Ovary (tissue), 9 donors: Measurements from ENCODE around the gene MBNL3. TPM values are rescaled to one million over a fixed set of nuclear protein-coding genes. Genes with fewer than 3 reads are reported as not detected.

Experiments used
- DNase-seq, 5 donors: peaks; one replicate each; pipeline ENCODE4 v3.0.0-alpha.2; 2019 to 2020
- H3K27ac ChIP-seq, 2 donors: fragments of 200-600 bp; one replicate each; pipeline versions ENCODE4 v1.5.1 to v1.8.0; 2019 to 2022
- H3K27me3 ChIP-seq: fragments of 200-600 bp; one replicate; pipeline ENCODE4 v1.8.0; 2022
- H3K36me3 ChIP-seq: fragments of 200-600 bp; sonication (generic); one replicate; pipeline ENCODE4 v1.5.1; 2019
- H3K4me1 ChIP-seq: one replicate; pipeline ENCODE4 v1.8.1; 2013; ENCODE audit warnings: mild to moderate bottlenecking, moderate library complexity; ENCODE audit not compliant: insufficient read depth
- H3K4me3 ChIP-seq: fragments of 200-600 bp; sonication (generic); one replicate; pipeline ENCODE4 v1.5.1; 2017
- H3K9me3 ChIP-seq, 2 donors: fragments of 200-600 bp in 1 of 2; sonication (generic) in 1 of 2; one replicate each; pipeline versions ENCODE4 v1.5.1 to v1.8.1; 2013 to 2019; ENCODE audit warnings: mild to moderate bottlenecking in 1 of 2, moderate library complexity in 1 of 2
- EP300 ChIP-seq: sonication (generic); formaldehyde crosslinking; IDR thresholded peaks from one replicate; pipeline ENCODE4 v1.6.1; 2017; ENCODE audit warnings: antibody characterized with exemption
- POLR2A ChIP-seq: fragments of 450-650 bp; IDR thresholded peaks from one replicate; pipeline ENCODE4 v1.6.1; 2017; ENCODE audit warnings: antibody characterized with exemption, mild to moderate bottlenecking, moderate library complexity
- WGBS, 3 donors: extraction: QIAGEN DNeasy Blood & Tissue Kit in 1 of 3; methylation state at CpG; one replicate each; pipeline versions ENCODE4 v1.1.5 to v1.1.7; 2013 to 2017; 5-methylcytosine and 5-hydroxymethylcytosine counted together
- intact Hi-C, 4 donors: fragments of 100-400 bp; cut with DNase I; formaldehyde crosslinking; loops; one replicate each; pipeline versions ENCODE4 v1.11.0 to v1.15.1; 2022 to 2023
- polyA plus RNA-seq, 2 donors: library from polyadenylated mRNA; stranded (reverse); fragments of 200-250 nt in 1 of 2; fragments of 350-450 nt in 1 of 2; fragmentation: Illumina TruSeq in 1 of 2; extraction: RNeasy Lipid Tissue Mini Kit (QIAGEN cat#74804) in 1 of 2; gene quantifications; one replicate each; pipeline ENCODE4 v1.2.3, GENCODE V29; 2013 to 2014
- total RNA-seq, 7 donors: library from RNA; depleted of rRNA in 2 of 7; stranded (reverse); fragments of >200 nt in 2 of 7; fragmentation: NEBNext Ultra II Directional in 3 of 7; extraction: Animal tissue kit (Norgen Biotek cat#: 25700) in 3 of 7; gene quantifications; one replicate each; pipeline versions ENCODE4 v1.1.0 to v1.2.4, GENCODE V29; 2016 to 2023
- TF ChIP-seq, protein P1 (sequence below), 3 donors: fragments of 450-650 bp in 2 of 3; fragments of 200-600 bp in 1 of 3; IDR thresholded peaks; one replicate each; pipeline versions ENCODE4 v1.5.1 to v1.8.0; 2016 to 2022; ENCODE audit warnings: antibody characterized with exemption in 3 of 3, mild to moderate bottlenecking in 1 of 3
- donor health status: DM: no; HTN: no; CAD: no; lungs with moderate emphysema.
- donor health status: DM: no; HTN: no; CAD: no.
- donor health status: Bipolar disorder and iron deficiency.
- donor health status: DM: yes; HTN: yes; CAD: no.
- donor health status: DM: no; HTN: no; CAD: no.
- donor health status: DM: yes; HTN: yes; CAD: no.

Gene MBNL3
- total and polyA plus RNA-seq, 9 donors = 1.1 to 56.2 (median 13.3) TPM

DNA sequence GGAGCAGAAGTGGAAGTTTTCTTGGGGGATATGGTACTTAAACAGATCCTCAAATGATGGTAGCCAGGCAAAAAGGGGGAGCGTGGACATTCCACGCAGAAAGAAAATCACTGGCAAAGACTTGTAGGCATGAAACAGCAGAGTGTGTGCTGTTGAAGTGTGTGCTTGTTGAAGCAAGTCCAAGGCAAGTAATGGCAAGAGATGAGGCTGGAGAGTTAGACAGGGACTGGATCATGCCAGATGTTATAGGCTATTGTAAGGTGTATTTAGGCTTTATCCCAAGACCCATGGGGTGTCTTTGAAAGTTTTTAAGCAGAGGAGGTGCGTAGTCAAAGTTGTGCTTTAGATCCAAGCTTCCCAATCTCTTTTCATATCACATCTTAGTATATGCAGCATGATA, 124.5 kb downstream of the MBNL3 start:
- Histone ChIP-seq H3K9me3 (no peaks in the 10 kb centered on the region), H3K27ac (no peak overlapping the region), H3K4me3 (no peak overlapping the region), H3K36me3 (no peaks in the 10 kb centered on the region), H3K4me1 (no peaks in the 10 kb centered on the region), H3K27me3 (no peaks in the 10 kb centered on the region)
- 74 to 91% (median 82%) methylated on average over 3 of the region's 3 CpGs for WGBS, 3 donors
- no peak for TF ChIP-seq POLR2A
- TF ChIP-seq, protein P1, sequence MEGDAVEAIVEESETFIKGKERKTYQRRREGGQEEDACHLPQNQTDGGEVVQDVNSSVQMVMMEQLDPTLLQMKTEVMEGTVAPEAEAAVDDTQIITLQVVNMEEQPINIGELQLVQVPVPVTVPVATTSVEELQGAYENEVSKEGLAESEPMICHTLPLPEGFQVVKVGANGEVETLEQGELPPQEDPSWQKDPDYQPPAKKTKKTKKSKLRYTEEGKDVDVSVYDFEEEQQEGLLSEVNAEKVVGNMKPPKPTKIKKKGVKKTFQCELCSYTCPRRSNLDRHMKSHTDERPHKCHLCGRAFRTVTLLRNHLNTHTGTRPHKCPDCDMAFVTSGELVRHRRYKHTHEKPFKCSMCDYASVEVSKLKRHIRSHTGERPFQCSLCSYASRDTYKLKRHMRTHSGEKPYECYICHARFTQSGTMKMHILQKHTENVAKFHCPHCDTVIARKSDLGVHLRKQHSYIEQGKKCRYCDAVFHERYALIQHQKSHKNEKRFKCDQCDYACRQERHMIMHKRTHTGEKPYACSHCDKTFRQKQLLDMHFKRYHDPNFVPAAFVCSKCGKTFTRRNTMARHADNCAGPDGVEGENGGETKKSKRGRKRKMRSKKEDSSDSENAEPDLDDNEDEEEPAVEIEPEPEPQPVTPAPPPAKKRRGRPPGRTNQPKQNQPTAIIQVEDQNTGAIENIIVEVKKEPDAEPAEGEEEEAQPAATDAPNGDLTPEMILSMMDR (IDR thresholded peaks at IDR 0.05) = no peak
- TF ChIP-seq EP300 = no peak
- no peak for DNase-seq
- intact Hi-C loops = no loop called here

DNA sequence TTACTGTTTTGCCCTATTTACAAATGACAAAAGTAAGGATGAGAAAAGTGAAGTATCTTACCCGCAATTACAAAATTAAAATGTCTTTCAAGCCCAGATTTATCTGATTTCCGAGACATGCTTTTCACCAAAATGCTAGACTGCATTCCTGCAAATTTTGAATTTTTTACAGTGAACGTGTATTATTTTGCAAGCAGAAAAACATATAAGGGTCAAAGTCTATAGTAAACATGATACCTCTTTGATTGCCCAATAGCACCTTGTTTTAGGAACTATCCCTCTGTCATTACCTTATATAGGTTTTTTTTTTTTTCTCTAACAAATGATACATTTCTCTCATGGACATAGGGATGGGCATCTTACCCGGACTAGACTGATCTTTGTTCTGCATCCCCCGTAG, 135.4 kb downstream of the MBNL3 start:
- no peaks in the 10 kb centered on the region for H3K9me3 ChIP-seq
- no peaks in the 10 kb centered on the region for H3K36me3 ChIP-seq
- no peak for TF ChIP-seq POLR2A
- TF ChIP-seq, protein P1 (IDR thresholded peaks at IDR 0.05) = no peak
- TF ChIP-seq EP300 = no peak
- no peak overlapping the region for H3K27ac ChIP-seq
- no peak overlapping the region for H3K4me3 ChIP-seq
- WGBS, 3 donors = 80 to 87% (median 82%) methylated on average over 5 of the region's 5 CpGs
- DNase-seq = no peak
- intact Hi-C loops = no loop called here
- H3K27me3 ChIP-seq = no peaks in the 10 kb centered on the region
- no peaks in the 10 kb centered on the region for H3K4me1 ChIP-seq

- Histone ChIP-seq H3K36me3 (no peaks in the 10 kb centered on the region), H3K4me1 (no peaks in the 10 kb centered on the region), H3K4me3 (no peak overlapping the region), H3K27ac (no peak overlapping the region), H3K27me3 (no peaks in the 10 kb centered on the region), H3K9me3 (no peaks in the 10 kb centered on the region)
- intact Hi-C loops = no loop called here
- TF ChIP-seq, protein P1 (IDR thresholded peaks at IDR 0.05) = no peak
- TF ChIP-seq EP300 = no peak
- no peak for DNase-seq
- 77 to 87% (median 82%) methylated on average over 2 of the region's 2 CpGs for WGBS, 3 donors
These were observed 152.7 kb downstream of the MBNL3 start for GRCh38 chrX:132336172-132336571.

- intact Hi-C loops = no loop called here
- Histone ChIP-seq H3K9me3 (no peaks in the 10 kb centered on the region), H3K36me3 (no peaks in the 10 kb centered on the region), H3K27ac (no peak overlapping the region), H3K4me3 (no peak overlapping the region), H3K4me1 (no peaks in the 10 kb centered on the region), H3K27me3 (no peaks in the 10 kb centered on the region)
- WGBS, 3 donors = 72 to 84% (median 78%) methylated on average over 4 of the region's 4 CpGs
- TF ChIP-seq, protein P1 (IDR thresholded peaks at IDR 0.05) = no peak
- TF ChIP-seq EP300 (no peak), POLR2A (no peak)
- no peak for DNase-seq
These were observed 155.5 kb downstream of the MBNL3 start for GRCh38 chrX:132333351-132333750.

GRCh38 chrX:132331532-132331931, 157.3 kb downstream of the MBNL3 start:
- TF ChIP-seq EP300 (no peak), POLR2A (no peak)
- TF ChIP-seq, protein P1 (IDR thresholded peaks at IDR 0.05) = no peak
- H3K27me3 ChIP-seq = no peaks in the 10 kb centered on the region

More at GRCh38 chrX:132331532-132331931, 157.3 kb downstream of the MBNL3 start:
- no peak overlapping the region for H3K4me3 ChIP-seq
- H3K27ac ChIP-seq = no peak overlapping the region
- no peaks in the 10 kb centered on the region for H3K36me3 ChIP-seq
- H3K4me1 ChIP-seq = no peaks in the 10 kb centered on the region
- WGBS, 3 donors = 44 to 68% (median 63%) methylated on average over 3 of the region's 3 CpGs
- DNase-seq = no peak
- intact Hi-C loops = no loop called here
- no peaks in the 10 kb centered on the region for H3K9me3 ChIP-seq
